ENCODE data around the gene ZDHHC8.

- no peak for TF ChIP-seq EZH2phosphoT487 (IDR thresholded peaks at IDR 0.05; ENCODE audit: insufficient read depth, low read depth)
- no peak for TF ChIP-seq EZH2 (IDR thresholded peaks at IDR 0.05; ENCODE audit: insufficient read depth, poor library complexity, severe bottlenecking)
Measured at GRCh38 chr22:20137113-20137512, 5.5 kb downstream of the ZDHHC8 start.
